Measurements from ENCODE around the gene ZNF385C.
"Not testable (repeated sequence)": the region's sequence is repeated elsewhere in the genome, so short reads cannot be mapped to it uniquely, and the experiment has no call there.

The ZNF385C gene

DNA sequence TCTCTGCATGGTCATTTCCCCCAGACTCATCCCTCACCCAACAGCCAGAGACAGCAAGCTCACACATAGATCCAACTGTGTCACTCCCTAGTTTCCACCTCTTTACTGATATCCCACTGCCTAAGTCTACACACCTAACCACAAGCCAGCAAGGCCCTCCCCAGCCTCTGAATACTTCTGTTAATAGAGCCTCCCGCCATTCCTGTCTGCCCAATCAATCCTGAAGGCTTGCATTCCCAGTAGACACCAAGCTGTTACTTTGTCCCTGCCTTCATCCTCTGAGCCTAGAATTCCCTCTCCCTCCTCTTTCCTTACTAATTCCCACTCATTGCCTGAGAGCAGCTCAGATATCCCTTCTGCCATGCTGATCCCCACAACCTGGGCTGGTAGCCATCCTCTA, 52.6 kb downstream of the ZNF385C start:
- no peak for DNase-seq

DNA sequence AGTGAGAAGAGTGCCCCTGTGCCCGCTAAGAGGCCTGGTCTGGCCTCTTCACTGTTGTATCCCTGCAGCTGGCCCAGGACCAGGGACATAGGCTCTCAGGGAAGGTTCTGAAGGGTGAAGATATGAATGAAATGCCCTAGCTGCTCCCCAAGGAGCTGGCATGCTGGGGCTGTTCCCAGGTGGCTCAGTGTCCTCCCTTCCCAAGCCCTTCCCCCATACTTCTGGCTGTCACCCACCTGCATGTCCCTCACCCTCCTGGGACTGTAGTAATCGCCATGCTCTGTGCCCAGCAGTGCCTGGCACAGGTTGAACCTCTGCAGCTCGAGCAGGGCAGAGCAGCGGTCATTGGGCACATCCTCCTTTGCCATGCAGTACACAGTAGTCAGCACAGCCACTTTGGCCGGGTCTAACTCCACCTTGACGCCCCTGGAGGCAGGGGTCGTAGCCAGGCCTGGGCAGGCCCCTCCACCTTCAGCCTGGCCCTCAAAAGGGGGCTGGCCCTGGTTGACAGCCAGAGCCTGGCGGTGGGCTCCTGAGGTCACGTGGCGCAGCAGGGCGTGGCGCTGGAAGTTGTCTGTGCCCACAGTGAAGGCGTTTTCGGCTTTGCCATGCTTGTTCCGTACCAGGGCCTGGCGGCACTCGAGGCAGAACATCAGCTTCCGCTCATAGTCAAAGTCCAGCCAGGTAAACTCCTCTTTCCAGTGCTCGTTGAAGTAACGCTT, 55.5 kb downstream of the ZNF385C start:
- DNase-seq = no peak

DNA sequence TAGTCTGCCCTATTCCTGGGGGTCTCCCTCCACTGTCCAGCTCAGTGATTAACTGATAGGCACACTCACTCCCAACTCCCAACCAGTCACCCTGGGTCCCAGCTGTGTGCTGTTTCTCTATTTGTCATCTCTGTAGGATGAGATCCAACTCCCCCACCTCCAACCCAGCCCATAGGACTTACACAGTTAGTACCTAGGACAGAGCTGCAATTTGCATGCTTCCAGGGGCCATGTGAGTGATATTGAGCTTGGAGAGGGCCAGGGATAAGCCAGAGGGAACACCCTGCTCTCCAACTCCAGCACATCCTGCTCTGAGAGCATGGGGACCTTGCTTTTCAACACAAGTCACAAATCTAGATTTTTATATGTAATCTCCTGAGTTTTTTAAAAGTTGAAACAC, 56.7 kb downstream of the ZNF385C start:
- DNase-seq = no peak

- no peak for DNase-seq
Measured at GRCh38 chr17:42040818-42041217, 57.5 kb downstream of the ZNF385C start.

GRCh38 chr17:42039794-42040763, 58.2 kb downstream of the ZNF385C start:
- no peak for DNase-seq

- no peak for DNase-seq
Measured at GRCh38 chr17:42038221-42038973, 59.9 kb downstream of the ZNF385C start.

DNA sequence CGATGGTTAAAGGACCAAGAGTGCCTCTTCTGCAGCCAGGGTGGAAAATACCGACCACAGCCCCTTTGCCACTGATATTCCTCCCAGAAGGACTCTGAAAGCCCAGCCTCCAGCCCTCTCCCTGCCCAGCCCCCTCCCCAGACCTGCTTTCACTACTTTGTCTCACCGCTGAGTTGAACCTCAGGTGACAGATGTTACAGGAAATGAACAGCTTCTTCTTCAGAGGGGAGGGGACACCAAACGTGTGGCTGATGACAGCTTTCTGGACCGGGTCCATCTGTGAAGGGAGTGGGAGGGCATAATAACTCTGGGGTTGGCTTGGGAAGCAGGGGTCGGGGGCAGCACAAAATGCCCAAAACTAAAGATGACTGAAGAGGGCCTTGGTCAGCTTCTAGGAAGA, 64.2 kb downstream of the ZNF385C start:
- DNase-seq = no peak

GRCh38 chr17:42031584-42031983, 66.7 kb downstream of the ZNF385C start:
- DNase-seq = no peak

GRCh38 chr17:42028791-42029127, 69.5 kb downstream of the ZNF385C start:
- no peak for DNase-seq

DNA sequence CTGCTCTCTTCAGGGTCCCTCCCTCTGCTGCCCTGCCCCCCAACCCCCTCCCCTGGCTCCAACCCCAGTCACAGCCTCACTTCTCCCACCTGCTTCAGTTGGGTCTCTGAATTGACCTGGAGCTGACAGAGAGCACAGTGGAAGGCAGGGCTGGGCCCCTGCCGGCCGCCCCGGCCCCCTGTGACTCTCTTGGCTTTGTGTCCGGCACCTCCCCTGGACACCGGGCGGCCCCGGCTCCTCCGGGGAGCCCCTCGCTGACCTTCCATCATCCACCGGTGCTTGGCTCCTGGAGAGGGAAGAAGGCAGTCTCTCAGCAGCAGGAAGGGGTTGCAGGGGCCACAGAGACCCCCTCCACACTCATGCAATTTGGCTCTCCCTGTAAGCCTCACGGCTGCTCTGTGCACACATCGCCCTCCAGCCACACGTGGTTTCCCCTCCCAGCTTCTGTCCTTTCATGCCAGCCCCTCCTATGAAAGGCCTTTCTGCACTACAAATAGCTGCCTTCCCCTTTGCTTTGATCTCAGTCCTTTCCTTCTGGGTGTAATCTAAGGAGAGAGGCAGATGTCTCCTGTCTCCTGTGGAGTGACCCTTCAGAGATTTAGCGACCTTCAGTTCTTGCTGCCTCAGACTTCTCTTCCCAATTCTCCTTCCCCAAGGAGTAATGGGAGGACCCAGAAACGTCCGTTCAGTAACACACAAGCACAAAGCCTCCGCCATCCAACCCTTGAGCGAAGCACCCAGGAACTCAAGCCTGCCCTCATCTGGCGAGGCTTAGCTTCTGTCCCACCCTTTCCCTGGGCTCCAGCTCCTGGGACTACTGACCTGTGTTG, 70.1 kb downstream of the ZNF385C start:
- DNase-seq = no peak

GRCh38 chr17:42027590-42027889, 70.7 kb downstream of the ZNF385C start:
- no peak for DNase-seq

GRCh38 chr17:42026857-42027589, 71.2 kb downstream of the ZNF385C start:
- no peak for DNase-seq

- peak; percentile 65 for DNase-seq
Measured at GRCh38 chr17:42025936-42026335, 72.3 kb downstream of the ZNF385C start.

DNA sequence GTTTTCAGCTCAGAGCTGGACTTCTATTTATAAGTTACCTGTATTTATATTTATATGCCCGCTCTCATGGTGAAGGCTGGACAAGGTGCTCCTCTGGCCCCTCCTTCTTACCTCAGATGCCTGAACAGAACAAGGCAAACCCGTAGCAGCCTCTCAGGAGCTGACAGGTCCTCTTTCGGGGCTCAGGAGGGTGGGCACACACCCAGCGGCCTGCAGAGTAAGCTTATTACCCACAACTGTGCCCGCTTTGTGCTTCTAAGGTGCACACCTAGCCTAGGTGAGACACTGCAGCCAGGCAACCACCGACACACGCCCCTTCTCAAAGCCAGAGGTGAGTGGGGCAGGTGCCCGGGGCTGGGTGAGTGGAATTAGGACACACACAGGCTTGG, 73.1 kb downstream of the ZNF385C start:
- DNase-seq = no peak

DNA sequence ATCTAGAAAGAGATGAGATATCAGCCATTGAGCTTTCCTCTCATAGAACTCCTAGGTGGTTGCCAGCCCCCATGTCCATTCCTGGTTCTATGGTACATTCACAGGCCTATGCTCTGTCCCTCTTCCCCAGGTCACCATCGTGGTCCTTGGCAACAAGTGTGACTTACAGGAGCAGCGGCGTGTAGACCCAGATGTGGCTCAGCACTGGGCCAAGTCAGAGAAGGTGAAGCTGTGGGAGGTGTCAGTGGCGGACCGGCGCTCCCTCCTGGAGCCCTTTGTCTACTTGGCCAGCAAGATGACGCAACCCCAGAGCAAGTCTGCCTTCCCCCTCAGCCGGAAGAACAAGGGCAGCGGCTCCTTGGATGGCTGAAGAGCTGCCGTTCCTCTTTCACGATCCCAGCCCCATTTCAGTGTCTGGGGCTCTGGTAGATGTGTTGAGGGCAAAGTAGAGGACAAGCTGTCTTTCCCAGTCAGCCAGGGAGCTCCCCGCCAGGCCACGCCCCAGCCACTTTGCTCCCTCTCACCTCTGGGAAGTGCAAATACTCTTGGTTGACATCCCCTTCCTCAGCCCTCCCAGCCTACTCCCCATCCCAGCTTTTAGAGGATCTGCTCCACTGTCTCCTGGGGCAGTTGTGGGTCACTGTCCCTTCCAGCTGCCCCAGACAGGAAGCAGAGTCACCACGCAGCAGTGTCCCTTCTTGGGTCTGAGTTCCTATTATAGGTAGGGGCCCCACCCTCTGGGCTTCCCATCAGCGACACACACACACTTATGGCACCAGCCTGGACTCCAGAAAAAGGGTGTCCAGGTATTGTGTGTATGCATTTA, 74.5 kb downstream of the ZNF385C start:
- no peak for DNase-seq

- DNase-seq = not testable (repeated sequence)
Measured at GRCh38 chr17:42020845-42021244, 77.4 kb downstream of the ZNF385C start.

- peak; percentile 89 for DNase-seq
Measured at GRCh38 chr17:42019509-42020404, 78.5 kb downstream of the ZNF385C start, which contains the start of gene NKIRAS2. Gene NKIRAS2 (plus strand): TSS chr17:42020090. CDS start chr17:42021578, 1,488 bp downstream.

- DNase-seq = no peak
Measured at GRCh38 chr17:42018988-42019387, 79.3 kb downstream of the ZNF385C start.

- DNase-seq = peak; percentile 72
Measured at GRCh38 chr17:42018339-42018738, 79.9 kb downstream of the ZNF385C start.

DNA sequence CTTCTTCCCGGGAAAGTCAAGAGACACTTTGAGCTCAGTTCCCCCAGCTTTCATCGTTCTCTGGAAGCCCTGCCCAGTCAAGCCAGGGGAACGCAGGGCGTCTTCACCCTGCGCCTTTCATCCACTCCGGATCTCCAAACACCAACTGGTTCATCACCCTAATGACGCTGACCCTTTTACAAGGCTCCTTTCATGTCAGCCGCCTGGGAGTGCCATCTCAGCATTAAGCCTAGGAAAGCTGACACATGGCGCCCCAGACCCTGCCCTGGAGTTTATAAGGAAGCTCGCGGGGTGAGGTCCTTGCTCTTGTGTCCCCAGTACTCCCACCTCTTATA, 80.4 kb downstream of the ZNF385C start:
- DNase-seq = peak; percentile 67

Measured in hematopoietic multipotent progenitor cell treated with erythropoietin and hydrocortisone succinate and interleukin-3 and kit ligand, for 8 days (in vitro differentiated cells).